WTC11 (cell line): ENCODE data around the gene ZNF574. TPM values are rescaled to one million over a fixed set of nuclear protein-coding genes. Genes with fewer than 3 reads are reported as not detected.
A peak's percentile ranks its signal among the peaks of the same experiment; 100 is the strongest.

ENCODE experiments used
- ATAC-seq: fragments of 200-7000 bp; cut with Tn5 transposase; 2 replicates; pipeline ENCODE4 v1.10.0; 2021; ENCODE audit warnings: mild to moderate bottlenecking, moderate library complexity
- CTCF ChIA-PET: fragments of 300-600 bp; sonication (Branson Sonifier 250); formaldehyde crosslinking; loops from one replicate; lab custom pipeline; 2021; ENCODE audit warnings: antibody characterized with exemption; lab: Charles Lee
- POLR2A ChIA-PET: fragments of 350-600 bp; sonication (Branson Sonifier 250); formaldehyde crosslinking; loops from one replicate; lab custom pipeline; 2021; ENCODE audit warnings: antibody characterized with exemption; lab: Charles Lee
- DNase-seq: peaks from one replicate; pipeline ENCODE4 v3.0.0; 2021; ENCODE audit warnings: low spot score
- H3K27ac Mint-ChIP-seq: 2 replicates; pipeline ENCODE4 v1.8.0; 2021; ENCODE audit warnings: mixed read lengths
- H3K27me3 Mint-ChIP-seq: 2 replicates; pipeline ENCODE4 v1.8.0; 2021; ENCODE audit warnings: low read depth, mild to moderate bottlenecking, moderate library complexity, mixed read lengths
- H3K36me3 Mint-ChIP-seq: 2 replicates; pipeline ENCODE4 v1.8.0; 2021; ENCODE audit warnings: mixed read lengths
- H3K4me1 Mint-ChIP-seq: 2 replicates; pipeline ENCODE4 v1.8.0; 2022; ENCODE audit warnings: mixed read lengths
- H3K4me3 Mint-ChIP-seq: 2 replicates; pipeline ENCODE4 v1.8.0; 2021; ENCODE audit warnings: mild to moderate bottlenecking, moderate library complexity, mixed read lengths
- H3K9me3 Mint-ChIP-seq: 2 replicates; pipeline ENCODE4 v1.8.0; 2021; ENCODE audit warnings: mixed read lengths
- AFF4 ChIP-seq: sonication (generic); formaldehyde crosslinking; IDR thresholded peaks from 2 replicates; pipeline ENCODE4 v1.8.1; 2023; ENCODE audit warnings: mild to moderate bottlenecking, missing genetic modification reagents, borderline replicate concordance
- E2F4 ChIP-seq: sonication (generic); formaldehyde crosslinking; IDR thresholded peaks from 2 replicates; pipeline ENCODE4 v1.8.1; 2022; ENCODE audit warnings: low read depth, mild to moderate bottlenecking, moderate library complexity, missing genetic modification reagents, borderline replicate concordance
- GABPB1 ChIP-seq: sonication (generic); formaldehyde crosslinking; IDR thresholded peaks from 2 replicates; pipeline ENCODE4 v1.8.1; 2023; ENCODE audit warnings: mild to moderate bottlenecking, missing genetic modification reagents
- GTF2I ChIP-seq: fragments of 250-450 bp; sonication (Bioruptor Pico); conservative IDR thresholded peaks from 2 replicates; pipeline ENCODE4 v1.4.0; 2021; ENCODE audit warnings: mild to moderate bottlenecking
- IRF1 ChIP-seq: sonication (generic); formaldehyde crosslinking; IDR thresholded peaks from 2 replicates; pipeline ENCODE4 v1.8.0; 2023; ENCODE audit warnings: missing genetic modification reagents
- IRF2 ChIP-seq: sonication (generic); formaldehyde crosslinking; IDR thresholded peaks from 2 replicates; pipeline ENCODE4 v1.8.0; 2022; ENCODE audit warnings: low read depth, missing genetic modification reagents, borderline replicate concordance
- KAT7 ChIP-seq: sonication (generic); formaldehyde crosslinking; IDR thresholded peaks from 2 replicates; pipeline ENCODE4 v1.8.1; 2023; ENCODE audit warnings: missing genetic modification reagents, mild to moderate bottlenecking, borderline replicate concordance
- OVOL2 ChIP-seq: fragments of 250-450 bp; sonication (Bioruptor Pico); IDR thresholded peaks from 2 replicates; pipeline ENCODE4 v1.9.0; 2021; ENCODE audit warnings: mild to moderate bottlenecking, borderline replicate concordance
- TP53 ChIP-seq: sonication (generic); formaldehyde crosslinking; IDR thresholded peaks from 2 replicates; pipeline ENCODE4 v1.8.1; 2023; ENCODE audit warnings: mild to moderate bottlenecking, missing genetic modification reagents
- ZNF425 ChIP-seq: fragments of 250-450 bp; sonication (Bioruptor Pico); conservative IDR thresholded peaks from 2 replicates; pipeline ENCODE4 v1.9.0; 2021; ENCODE audit warnings: mild to moderate bottlenecking
- ZNF532 ChIP-seq: fragments of 250-450 bp; sonication (Bioruptor Pico); IDR thresholded peaks from 2 replicates; pipeline ENCODE4 v1.9.0; 2021; ENCODE audit warnings: mild to moderate bottlenecking, borderline replicate concordance
- ZSCAN18 ChIP-seq: fragments of 250-450 bp; sonication (Bioruptor Pico); IDR thresholded peaks from 2 replicates; pipeline ENCODE4 v2.1.2; 2022; ENCODE audit warnings: mild to moderate bottlenecking, moderate library complexity
- total RNA-seq: library from RNA; stranded (reverse); gene quantifications from 3 replicates; pipeline ENCODE4 v1.2.3, GENCODE V29; 2021

The ZNF574 gene
- total RNA-seq, 1 experiment from 2014 or later: 30.6 TPM

- TF ChIP-seq ZNF532 (CRISPR knock-in tag) (no peak), IRF1 (CRISPR knock-in tag) (no peak), IRF2 (CRISPR knock-in tag) (no peak)
Measured at GRCh38 chr19:42086770-42087550, 11.0 kb downstream of the ZNF574 start (continued).

- Mint-ChIP-seq H3K4me3 (no peak overlapping the region), H3K27me3 (no peaks in the 10 kb centered on the region), H3K27ac (peak overlapping the region; percentile 73), H3K4me1 (peaks cover 34% of the 10 kb centered on the region), H3K36me3 (no peaks in the 10 kb centered on the region), H3K9me3 (no peaks in the 10 kb centered on the region)
- DNase-seq (no peak), ATAC-seq (no peak)
- CTCF ChIA-PET: no interaction called here
- POLR2A ChIA-PET: no interaction called here
- TF ChIP-seq GTF2I (CRISPR knock-in tag) (no peak), AFF4 (CRISPR knock-in tag) (no peak), TP53 (CRISPR knock-in tag) (no peak), GABPB1 (no peak), E2F4 (CRISPR knock-in tag) (no peak), IRF2 (CRISPR knock-in tag) (no peak), ZNF532 (CRISPR knock-in tag) (no peak), ZNF425 (CRISPR knock-in tag) (no peak), OVOL2 (CRISPR knock-in tag) (no peak), ZSCAN18 (CRISPR knock-in tag) (no peak), KAT7 (CRISPR knock-in tag) (no peak)
Measured at GRCh38 chr19:42088471-42089190, 12.7 kb downstream of the ZNF574 start.
